GM18519 (cell line): ENCODE data around the gene TREX2.

Experiments
- ATAC-seq: cut with Tn5 transposase; IDR thresholded peaks from one replicate; pipeline ENCODE4 v1.9.1; 2021; ENCODE audit warnings: mild to moderate bottlenecking, moderate library complexity; ENCODE audit not compliant: unreplicated experiment, low FRiP score

Gene TREX2

GRCh38 chrX:153457136-153457825 lies 11.4 kb upstream of the TREX2 start:
- no peak for ATAC-seq

- no peak for ATAC-seq
Observed at GRCh38 chrX:153456704-153457103, 10.8 kb upstream of the TREX2 start.

- no peak for ATAC-seq
Observed at GRCh38 chrX:153456161-153456560, 10.3 kb upstream of the TREX2 start.

- no peak for ATAC-seq
Observed at GRCh38 chrX:153455571-153455970, 9.7 kb upstream of the TREX2 start.

- ATAC-seq: no peak
Observed at GRCh38 chrX:153454901-153455550, 9.2 kb upstream of the TREX2 start.

- ATAC-seq: no peak
Observed at GRCh38 chrX:153450949-153451277, 5.1 kb upstream of the TREX2 start.

GRCh38 chrX:153450114-153450948 lies 4.5 kb upstream of the TREX2 start:
- ATAC-seq: no peak

- no peak for ATAC-seq
Observed at GRCh38 chrX:153449368-153450113, 3.7 kb upstream of the TREX2 start.

GRCh38 chrX:153448556-153449367 lies 2.9 kb upstream of the TREX2 start:
- ATAC-seq: no peak

GRCh38 chrX:153447581-153447960 lies 1.7 kb upstream of the TREX2 start:
- no peak for ATAC-seq

- ATAC-seq: no peak
Observed at GRCh38 chrX:153446950-153447580, 1.2 kb upstream of the TREX2 start.

- no peak for ATAC-seq
Observed at GRCh38 chrX:153446636-153446936, 730 bp upstream of the TREX2 start.

- no peak for ATAC-seq
Observed at GRCh38 chrX:153445106-153445855, 575 bp downstream of the TREX2 start.

- ATAC-seq: no peak
Observed at GRCh38 chrX:153444333-153445011, 1.4 kb downstream of the TREX2 start.

GRCh38 chrX:153443476-153444332 lies 2.2 kb downstream of the TREX2 start:
- ATAC-seq: no peak

GRCh38 chrX:153442463-153442862 lies 3.4 kb downstream of the TREX2 start:
- ATAC-seq: no peak

GRCh38 chrX:153441981-153442380 lies 3.9 kb downstream of the TREX2 start:
- ATAC-seq: no peak

GRCh38 chrX:153441296-153441695 lies 4.6 kb downstream of the TREX2 start:
- no peak for ATAC-seq
